Astrocyte (in vitro differentiated cells and primary cell): ENCODE results near the gene DSE.

ENCODE experiments used
- EZH2 ChIP-seq: IDR thresholded peaks from 2 replicates; pipeline ENCODE4 v1.6.1; 2012; ENCODE audit warnings: mild to moderate bottlenecking, low read length, inconsistent platforms; ENCODE audit not compliant: insufficient read depth
- TF ChIP-seq, protein P1 (sequence below): IDR thresholded peaks from 2 replicates; pipeline ENCODE4 v1.5.1; 2011; ENCODE audit warnings: low read depth, mild to moderate bottlenecking, inconsistent platforms, low read length, moderate library complexity; ENCODE audit not compliant: insufficient read depth

DNA sequence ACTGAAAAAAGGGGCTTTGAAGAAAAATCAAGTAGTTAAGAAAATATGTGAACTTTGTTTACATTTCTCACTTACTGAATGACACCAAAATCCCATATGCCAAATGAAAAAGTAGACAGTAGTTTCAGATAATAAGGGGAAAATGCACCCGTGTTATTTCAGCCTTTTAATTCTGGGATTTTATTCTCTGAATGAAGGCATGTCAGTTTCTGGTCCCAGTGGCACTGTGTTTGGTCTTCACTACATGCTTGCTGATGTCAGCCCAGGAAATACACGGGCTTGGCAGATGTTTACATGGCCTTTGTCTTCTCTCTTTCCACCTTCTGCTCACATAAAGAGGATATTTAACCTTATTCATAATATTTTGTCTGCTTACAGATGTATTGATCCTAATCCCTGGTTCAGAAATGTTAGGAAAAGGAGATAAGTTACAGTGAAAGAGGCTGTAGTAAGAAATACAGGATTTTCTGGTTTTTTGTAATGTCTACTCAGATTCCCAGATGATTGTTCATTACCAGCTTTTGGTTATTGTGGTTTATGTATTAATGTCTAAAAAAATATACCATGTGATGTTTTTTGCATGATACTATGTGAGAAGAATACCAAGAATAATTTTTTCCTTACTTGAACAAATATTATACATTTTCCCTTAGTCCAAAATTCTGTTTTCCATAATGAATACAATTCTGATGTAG is 27.7 kb downstream of the DSE start:
- no peak for TF ChIP-seq EZH2
- TF ChIP-seq, protein P1, sequence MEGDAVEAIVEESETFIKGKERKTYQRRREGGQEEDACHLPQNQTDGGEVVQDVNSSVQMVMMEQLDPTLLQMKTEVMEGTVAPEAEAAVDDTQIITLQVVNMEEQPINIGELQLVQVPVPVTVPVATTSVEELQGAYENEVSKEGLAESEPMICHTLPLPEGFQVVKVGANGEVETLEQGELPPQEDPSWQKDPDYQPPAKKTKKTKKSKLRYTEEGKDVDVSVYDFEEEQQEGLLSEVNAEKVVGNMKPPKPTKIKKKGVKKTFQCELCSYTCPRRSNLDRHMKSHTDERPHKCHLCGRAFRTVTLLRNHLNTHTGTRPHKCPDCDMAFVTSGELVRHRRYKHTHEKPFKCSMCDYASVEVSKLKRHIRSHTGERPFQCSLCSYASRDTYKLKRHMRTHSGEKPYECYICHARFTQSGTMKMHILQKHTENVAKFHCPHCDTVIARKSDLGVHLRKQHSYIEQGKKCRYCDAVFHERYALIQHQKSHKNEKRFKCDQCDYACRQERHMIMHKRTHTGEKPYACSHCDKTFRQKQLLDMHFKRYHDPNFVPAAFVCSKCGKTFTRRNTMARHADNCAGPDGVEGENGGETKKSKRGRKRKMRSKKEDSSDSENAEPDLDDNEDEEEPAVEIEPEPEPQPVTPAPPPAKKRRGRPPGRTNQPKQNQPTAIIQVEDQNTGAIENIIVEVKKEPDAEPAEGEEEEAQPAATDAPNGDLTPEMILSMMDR = no peak
